SKM-1 treated with dmso at 0.1 percent for 144 hours (cell line): ENCODE results near the gene DMPK.
"Not testable (repeated sequence)": the region's sequence is repeated elsewhere in the genome, so short reads cannot be mapped to it uniquely, and the experiment has no call there.

Source experiments
- DNase-seq: peaks from one replicate; lab custom pipeline; 2025; ENCODE audit not compliant: unreplicated experiment; lab: John Stamatoyannopoulos, UW

DMPK gene

DNA sequence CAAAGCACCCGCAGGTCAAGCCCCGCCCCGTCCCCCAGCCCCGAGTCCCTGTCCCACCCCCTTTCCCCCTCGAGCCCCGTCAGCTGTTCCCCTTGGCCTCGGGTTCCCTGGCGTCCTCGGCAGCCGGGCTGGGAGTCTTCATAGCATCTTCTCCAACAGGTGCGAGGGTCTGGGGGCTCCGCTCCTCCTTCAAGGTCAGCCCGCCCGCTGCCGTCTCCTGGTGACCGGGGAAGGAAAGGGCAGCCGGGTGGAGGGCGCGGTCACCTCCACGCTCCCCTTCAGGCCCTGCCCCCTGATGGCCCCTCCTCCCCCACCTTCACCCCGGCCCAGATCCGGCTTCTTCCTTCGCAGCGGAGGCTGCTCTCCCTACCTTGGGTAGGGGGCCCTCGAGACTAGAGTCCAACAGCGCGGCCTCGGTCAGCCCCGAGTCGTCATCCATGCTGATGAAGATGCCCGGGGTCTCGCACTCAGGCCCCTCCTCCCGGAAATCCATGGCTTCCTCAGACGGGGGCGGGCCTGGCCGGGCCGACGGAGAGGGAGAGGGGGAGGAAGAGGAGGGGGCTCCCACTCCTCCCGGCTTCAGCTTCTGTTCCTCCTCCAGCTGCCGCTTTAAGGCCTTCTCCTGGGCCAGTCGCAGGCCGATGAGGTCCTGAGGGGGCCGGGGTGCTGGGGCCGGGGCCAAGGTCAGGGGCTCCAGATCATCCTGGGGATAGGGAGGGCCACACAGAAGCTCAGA, 33.4 kb upstream of the DMPK start:
- DNase-seq = no peak

DNA sequence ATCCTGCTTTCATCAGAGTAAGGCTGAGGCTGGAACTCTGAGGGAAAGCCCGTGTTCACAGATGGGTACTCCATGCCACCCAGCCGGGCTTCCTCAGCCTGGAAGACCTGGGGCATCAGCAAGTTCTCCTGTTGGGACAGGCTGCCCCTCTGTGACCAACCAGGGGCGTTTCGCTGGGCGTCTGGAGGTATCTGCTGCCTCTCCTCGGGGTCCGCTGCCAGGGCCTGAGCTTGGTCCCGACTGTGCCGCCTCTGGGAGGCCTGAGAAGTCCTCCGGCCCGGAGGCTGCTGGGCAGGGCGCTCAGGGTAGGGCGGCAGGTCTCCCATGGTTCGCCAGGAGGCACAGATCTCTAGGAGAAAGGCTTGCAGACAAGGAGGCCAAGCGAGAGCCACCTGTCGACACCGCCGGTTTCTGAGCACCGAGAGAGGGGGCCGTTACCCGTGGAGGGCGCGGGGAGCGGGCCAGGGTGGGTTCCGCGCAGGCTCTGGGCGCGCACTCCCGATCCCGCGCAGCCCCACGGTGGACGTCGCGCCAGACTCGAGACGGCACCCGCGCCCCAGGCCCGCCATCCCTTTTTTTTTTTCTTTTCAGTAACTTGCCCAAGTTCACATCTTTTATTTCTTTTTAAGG, 32.7 kb upstream of the DMPK start, which contains the start of gene RSPH6A:
Gene RSPH6A (minus strand): TSS at position 458 of the 630 bp plus-strand sequence. CDS start 132 bp downstream, at position 326.
- DNase-seq = no peak

- DNase-seq = no peak
These were observed 32.0 kb upstream of the DMPK start for GRCh38 chr19:45814166-45814780.

DNA sequence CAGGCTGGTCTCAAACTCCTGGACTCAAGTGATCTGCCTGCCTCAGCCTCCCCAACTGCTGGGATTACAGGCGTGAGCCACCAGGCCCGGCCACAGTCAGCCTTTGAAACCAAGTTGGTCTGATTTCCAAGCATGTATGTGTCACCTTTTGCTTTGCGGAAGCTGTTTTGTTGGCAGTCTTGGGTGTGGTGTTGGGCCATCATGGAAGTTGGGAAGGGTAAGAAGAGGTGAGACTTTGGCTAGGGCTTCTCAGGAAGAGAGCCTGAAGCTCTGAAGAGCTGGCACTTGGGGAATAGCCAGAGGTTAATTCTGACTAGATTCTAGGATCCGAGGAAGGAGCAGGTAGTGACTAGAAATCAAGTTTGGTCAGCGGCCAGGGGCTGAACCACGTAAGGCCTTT, 30.0 kb upstream of the DMPK start:
- DNase-seq = no peak

DNA sequence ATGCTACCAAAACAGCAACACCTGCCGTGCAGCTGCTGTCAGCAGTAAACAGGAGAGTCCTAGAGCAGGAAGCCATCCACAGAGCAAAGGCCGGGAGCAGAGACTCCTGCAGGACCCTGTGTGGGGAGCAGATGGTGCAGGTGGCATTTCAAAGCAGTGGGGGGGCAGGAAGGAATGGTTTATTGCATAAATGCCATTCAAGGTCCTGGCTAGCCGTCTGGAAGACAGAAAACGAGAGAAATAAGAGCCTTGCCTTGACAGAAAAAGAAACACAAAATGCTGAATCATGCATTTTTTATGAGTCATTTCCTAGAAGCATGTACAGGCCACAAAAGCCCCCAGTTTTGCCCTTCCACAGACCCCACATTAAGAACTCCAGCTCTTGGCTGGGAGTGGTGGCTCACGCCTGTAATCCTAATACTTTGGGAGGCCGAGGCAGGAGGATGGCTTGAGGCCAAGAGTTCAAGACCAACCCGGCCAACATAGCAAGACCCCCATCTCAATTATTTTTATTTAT, 27.4 kb upstream of the DMPK start:
- no peak for DNase-seq

DNA sequence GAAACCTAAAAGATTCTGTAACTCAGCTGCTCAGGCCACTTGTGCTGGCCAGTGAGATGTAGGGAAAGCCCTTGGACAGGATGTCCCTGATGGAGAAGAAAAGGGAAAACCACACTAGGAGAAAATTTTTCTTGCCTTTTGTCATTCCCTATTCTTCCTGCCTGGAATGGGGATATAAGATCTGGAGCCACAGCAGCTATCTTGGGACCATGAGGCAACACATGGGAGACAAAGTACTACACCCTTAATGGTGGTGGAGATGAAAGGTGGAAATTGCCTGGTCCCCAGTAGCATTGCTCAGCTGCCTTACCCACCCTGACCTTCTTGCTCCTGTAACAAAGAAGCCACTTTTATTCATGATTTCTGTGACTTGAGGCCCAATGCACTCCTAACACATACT, 23.4 kb upstream of the DMPK start:
- DNase-seq = no peak

DNA sequence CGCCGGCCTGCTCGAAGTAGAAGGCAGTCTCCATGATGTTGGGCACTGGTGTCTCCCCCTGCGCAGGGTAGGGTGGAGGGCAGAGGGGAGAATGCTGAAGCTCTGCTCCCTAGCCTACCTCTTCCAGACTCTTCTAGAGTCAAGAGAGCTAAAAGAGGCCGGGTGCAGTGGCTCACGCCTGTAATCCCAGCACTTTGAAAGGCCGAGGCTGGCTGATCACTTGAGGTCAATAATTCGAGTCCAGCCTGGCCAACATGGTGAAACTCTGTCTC, 22.6 kb upstream of the DMPK start:
- DNase-seq = no peak

DNA sequence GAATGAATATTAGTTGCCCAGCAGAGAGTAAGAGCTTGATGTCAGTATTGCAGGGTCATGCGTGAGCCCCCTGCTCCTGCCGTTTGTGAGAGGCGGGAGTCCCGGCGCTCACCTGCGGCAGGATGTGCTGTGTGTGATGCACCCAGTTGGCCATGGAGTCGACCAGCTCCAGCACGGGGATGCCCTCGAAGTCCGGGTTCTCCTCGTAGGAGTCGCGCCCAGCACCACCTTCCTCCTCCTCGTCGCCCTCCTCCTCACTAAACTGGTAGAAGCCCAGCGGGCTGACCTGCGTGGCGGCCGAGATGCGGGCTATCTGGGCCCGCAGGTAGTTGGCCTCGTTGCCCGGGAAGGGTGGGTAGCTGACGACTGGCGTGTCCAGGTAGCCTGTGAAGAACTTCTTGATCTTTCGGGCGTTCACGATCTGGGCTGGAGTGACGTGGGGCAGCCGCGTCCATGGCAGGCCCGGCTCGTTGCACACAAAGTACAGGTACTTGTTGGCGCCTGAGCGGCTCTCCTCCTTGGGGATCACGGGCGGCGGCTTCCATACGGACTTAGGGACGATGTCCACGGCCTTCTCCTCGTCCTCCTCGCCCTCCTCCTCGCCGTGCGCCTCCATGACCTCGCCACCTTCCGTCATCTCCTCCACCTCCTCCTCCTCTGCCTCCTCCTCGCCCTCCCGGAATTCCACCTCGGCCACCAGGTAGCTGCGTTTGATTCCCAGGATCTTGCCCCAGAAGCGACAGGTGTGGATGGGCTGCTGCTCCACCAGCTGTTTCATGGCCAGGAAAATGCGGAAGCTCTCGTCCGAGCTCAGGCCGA, 22.1 kb upstream of the DMPK start:
- DNase-seq = no peak

DNA sequence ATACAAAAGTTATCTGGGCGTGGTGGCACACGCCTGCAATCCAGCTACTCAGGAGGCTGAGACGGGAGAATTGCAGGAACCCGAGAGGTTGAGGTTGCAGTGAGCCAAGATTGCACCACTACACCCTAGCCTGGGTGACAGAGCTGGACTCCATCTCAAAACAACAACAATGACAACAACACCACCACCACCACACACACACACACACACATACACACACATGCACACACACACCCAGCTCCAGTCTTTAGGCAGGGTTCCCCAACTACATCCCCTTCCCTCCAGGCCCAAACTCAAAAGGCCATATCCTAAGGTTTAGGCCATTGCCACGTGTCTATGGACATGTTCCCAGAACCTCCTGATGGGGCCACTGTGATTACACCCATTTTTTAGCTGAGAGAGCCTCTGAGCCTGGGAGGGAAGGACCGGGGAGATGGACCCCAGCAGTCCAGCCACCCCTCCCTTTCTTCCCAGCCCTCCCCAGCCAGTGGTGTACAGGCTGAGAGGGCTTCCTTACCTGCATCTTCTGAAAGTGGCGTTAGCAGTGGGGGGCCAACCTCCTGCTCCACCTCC, 19.4 kb upstream of the DMPK start:
- DNase-seq = no peak

DNA sequence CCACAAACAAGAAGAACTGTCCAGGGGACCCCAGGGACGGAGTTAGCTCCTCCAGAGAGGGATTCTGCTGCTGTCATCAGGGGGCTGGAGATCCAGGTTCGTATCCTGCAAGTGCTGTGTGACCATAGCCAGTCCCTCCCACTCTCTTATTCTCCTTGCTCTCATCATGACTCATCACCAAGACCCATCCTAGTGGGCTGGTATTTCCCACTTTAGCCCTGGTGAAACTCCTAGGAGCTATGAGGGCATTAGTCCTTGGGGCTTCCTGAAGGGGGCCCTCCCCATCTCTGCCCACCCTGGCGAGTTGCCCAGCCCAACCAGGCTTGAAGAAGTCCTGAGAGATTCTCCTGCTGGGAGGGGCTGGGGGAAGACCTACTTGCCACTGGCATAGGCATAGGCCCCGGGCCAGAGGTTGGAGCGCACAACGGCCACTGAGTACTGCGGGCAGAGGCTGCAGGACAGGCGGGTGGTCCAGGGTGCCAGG, 17.8 kb upstream of the DMPK start:
- DNase-seq = no peak

GRCh38 chr19:45799541-45799940, 17.3 kb upstream of the DMPK start:
- DNase-seq = not testable (repeated sequence)

GRCh38 chr19:45798995-45799517, 16.8 kb upstream of the DMPK start:
- no peak for DNase-seq

DNA sequence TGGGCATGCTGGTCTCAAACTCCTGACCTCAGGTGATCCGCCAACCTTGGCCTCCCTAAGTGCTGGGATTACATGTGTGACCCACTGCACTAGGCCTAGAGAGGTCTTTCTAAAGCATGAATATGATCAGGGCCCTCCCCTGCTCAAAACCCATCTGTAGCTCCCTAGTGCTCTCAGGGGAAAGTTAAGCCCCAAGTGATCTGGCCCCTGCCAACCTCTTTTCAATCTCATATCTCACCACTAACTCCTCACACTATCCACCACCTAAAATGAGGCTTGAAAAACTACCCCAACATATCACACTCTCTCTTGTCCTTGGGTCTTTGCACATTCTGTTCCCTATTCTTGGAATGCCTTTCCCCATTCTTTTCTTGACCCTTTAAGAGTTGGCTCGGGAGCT, 12.3 kb upstream of the DMPK start:
- DNase-seq = no peak

- no peak for DNase-seq
These were observed 11.6 kb upstream of the DMPK start for GRCh38 chr19:45793876-45794275.

GRCh38 chr19:45793178-45793564, 10.9 kb upstream of the DMPK start:
- DNase-seq = no peak

GRCh38 chr19:45792470-45793177, 10.3 kb upstream of the DMPK start, which contains the start of gene DMWD:
Gene DMWD, minus strand, starts transcription at chr19:45792845. Its CDS starts 89 bp downstream, at chr19:45792756.
- DNase-seq = peak; percentile 26

GRCh38 chr19:45791744-45792469, 9.6 kb upstream of the DMPK start:
- DNase-seq = no peak

DNA sequence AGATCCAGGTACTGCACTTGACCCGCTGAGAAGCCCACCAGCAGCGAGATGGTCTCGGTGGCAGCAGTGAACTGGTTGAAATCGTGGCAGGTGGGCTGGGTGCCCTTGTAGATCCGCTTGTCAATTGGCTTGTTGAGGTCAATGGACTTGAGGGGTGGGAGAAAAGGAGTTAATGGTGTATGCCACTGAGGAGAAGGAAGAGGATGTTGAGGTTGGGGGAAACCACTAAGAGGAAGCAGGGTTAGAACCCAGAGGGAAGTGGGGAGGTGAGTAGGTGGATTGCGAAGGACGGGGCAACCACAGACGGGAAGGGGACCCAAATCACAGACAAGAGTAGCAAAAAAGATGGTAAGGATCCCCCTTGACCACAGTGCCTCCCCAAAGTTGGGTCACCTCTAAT, 8.7 kb upstream of the DMPK start:
- DNase-seq = peak; percentile 81

- DNase-seq = no peak
These were observed 6.9 kb upstream of the DMPK start for GRCh38 chr19:45789035-45789786.
